GM12864 (cell line): ENCODE data around the gene PRR14.
"Not testable (repeated sequence)": the region's sequence is repeated elsewhere in the genome, so short reads cannot be mapped to it uniquely, and the experiment has no call there.

ENCODE experiments used
- DNase-seq: peaks from one replicate; pipeline ENCODE4 v3.0.0-alpha.2; 2011; ENCODE audit warnings: low read depth
- H3K4me3 ChIP-seq: 2 replicates; pipeline ENCODE4 v1.5.1; 2011; ENCODE audit warnings: mild to moderate bottlenecking, low read depth, low read length, control low read depth
- TF ChIP-seq, protein P1 (sequence below): IDR thresholded peaks from 2 replicates; pipeline ENCODE4 v1.5.1; 2011; ENCODE audit warnings: low read depth, mild to moderate bottlenecking, moderate library complexity, low read length, control low read depth, inconsistent platforms; ENCODE audit errors: missing control alignments

PRR14 gene

DNA sequence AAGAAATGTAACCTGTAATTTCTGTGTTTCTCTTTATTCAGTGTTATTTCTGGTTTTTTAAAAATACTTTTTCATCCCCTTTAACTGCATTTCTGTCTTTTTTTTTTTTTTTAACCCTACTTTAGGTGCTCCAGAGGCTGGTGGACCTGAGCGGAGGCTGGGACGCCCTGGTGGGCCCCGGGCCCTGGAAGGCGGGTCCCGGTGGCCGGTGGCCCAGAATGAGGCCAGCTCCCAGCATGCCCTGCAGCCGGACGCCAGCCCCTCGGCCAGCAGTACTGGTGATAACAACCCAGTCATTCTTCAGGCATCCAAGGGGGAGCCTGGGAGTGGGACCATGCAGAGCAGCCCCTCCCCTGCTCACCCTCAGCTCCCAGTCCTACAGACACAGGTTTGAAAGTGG lies 49.7 kb downstream of the PRR14 start:
- TF ChIP-seq, protein P1, sequence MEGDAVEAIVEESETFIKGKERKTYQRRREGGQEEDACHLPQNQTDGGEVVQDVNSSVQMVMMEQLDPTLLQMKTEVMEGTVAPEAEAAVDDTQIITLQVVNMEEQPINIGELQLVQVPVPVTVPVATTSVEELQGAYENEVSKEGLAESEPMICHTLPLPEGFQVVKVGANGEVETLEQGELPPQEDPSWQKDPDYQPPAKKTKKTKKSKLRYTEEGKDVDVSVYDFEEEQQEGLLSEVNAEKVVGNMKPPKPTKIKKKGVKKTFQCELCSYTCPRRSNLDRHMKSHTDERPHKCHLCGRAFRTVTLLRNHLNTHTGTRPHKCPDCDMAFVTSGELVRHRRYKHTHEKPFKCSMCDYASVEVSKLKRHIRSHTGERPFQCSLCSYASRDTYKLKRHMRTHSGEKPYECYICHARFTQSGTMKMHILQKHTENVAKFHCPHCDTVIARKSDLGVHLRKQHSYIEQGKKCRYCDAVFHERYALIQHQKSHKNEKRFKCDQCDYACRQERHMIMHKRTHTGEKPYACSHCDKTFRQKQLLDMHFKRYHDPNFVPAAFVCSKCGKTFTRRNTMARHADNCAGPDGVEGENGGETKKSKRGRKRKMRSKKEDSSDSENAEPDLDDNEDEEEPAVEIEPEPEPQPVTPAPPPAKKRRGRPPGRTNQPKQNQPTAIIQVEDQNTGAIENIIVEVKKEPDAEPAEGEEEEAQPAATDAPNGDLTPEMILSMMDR, result no peak
- no peak overlapping the region for H3K4me3 ChIP-seq
- DNase-seq, result no peak

DNA sequence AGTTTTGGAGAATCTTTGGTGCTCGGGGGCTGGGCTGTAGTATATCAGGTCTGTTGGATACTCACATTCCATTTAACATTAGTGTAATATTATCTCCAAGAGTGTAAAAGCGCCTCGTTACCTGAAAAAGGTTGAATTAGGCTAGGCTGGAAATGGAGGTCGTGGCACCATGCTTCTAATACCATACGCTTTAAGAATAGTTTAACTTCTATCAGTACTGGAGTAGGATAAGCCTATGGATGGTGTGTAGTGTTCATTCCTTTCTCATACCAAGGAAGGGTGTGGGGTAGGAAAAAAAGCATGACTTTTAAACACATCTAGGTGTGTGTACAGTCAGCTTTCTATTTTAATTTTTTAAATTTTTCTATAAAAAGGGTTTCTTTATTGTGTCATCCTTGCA lies 50.2 kb downstream of the PRR14 start:
- no peak overlapping the region for H3K4me3 ChIP-seq
- TF ChIP-seq, protein P1, result no peak
- DNase-seq, result no peak

DNA sequence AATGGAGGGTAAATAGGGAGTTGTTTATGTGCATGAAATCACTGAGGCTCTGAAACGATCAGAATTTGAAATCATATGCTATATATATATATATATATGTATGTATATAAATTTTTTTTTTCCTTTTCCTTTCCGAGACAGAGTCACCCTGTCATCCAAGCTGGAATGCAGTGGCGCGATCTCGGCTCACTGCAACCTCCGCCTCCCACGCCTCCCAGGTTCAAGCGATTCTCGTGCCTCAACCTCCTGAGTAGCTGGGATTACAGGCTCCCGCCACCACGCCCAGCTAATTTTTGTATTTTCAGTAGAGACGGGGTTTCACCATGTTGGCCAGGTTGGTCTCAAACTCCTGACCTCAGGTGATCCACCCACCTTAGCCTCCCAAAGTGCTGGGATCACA lies 52.3 kb downstream of the PRR14 start:
- not testable (repeated sequence) for H3K4me3 ChIP-seq, DNase-seq

DNA sequence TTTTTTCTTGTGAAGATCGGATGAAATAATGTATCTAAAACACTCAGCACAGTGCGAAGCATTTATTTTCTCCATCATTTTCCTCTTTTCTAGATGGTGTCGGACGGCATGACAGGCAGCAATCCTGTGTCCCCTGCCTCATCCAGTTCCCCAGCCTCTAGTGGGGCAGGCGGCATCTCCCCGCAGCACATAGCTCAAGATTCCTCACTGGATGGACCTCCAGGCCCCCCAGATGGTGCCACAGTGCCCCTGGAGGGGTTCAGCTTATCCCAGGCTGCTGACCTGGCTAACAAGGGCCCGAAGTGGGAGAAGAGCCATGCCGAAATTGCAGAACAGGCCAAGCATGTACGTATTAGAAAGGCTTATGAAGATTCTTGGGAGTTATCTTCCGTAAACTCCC lies 53.2 kb downstream of the PRR14 start:
- TF ChIP-seq, protein P1, result no peak
- no peak for DNase-seq
- H3K4me3 ChIP-seq, result no peak overlapping the region
